ENCODE measurements around the gene CATSPER3.

DNA sequence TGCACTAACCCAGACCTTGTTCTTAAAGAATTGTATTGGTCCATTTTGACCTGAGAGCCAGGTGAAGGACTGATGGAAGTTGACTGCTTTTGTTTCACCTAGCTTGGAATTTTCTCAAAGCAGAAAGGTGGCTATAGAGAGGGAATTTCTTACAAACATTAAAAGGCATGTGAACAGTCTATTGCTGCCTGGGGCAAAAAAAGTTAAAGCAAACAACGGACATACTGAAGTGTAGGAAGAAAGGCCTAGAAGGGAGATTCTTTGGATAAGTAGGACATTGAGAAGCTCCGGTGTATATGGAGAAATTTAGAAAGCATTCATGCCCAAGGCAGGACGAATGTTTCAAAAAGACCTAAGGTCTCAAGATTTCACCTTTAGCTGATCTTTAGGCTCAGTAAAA is 11.7 kb downstream of the CATSPER3 start:
- no peak for TF ChIP-seq EZH2 (IDR thresholded peaks at IDR 0.05; ENCODE audit: low read length, missing control alignments)
- TF ChIP-seq, protein P1, sequence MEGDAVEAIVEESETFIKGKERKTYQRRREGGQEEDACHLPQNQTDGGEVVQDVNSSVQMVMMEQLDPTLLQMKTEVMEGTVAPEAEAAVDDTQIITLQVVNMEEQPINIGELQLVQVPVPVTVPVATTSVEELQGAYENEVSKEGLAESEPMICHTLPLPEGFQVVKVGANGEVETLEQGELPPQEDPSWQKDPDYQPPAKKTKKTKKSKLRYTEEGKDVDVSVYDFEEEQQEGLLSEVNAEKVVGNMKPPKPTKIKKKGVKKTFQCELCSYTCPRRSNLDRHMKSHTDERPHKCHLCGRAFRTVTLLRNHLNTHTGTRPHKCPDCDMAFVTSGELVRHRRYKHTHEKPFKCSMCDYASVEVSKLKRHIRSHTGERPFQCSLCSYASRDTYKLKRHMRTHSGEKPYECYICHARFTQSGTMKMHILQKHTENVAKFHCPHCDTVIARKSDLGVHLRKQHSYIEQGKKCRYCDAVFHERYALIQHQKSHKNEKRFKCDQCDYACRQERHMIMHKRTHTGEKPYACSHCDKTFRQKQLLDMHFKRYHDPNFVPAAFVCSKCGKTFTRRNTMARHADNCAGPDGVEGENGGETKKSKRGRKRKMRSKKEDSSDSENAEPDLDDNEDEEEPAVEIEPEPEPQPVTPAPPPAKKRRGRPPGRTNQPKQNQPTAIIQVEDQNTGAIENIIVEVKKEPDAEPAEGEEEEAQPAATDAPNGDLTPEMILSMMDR (conservative IDR thresholded peaks at IDR 0.05 in 1 of 2, IDR thresholded peaks at IDR 0.05 in 1 of 2; ENCODE audit: low read depth in 1 of 2, low read length in 2 of 2), result no peak

All from fibroblast of lung (primary cell).